Measurements from ENCODE around the gene TMEM267.
A peak's percentile ranks its signal among the peaks of the same experiment; 100 is the strongest.

Gene TMEM267

DNA sequence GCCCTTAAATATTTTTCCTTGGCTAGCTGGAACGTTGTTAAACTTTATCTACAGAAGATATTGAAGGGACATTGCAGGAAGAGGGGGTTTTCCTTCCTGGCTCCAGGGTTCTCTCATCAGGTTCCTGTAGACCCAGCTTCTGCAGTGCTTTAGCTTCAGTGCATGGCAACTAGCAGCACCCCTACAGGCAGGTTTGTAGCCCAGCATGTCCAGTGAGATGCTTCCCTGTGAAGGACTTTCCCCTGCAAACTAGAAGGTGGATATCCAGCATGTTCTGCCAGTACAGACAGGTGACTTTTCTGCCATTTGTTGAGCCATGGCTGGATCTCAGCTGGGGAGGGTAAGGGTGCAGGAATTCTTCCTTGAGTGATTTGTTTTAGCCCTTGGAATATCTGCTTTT lies 81.8 kb downstream of the TMEM267 start:
- no peak for DNase-seq

DNA sequence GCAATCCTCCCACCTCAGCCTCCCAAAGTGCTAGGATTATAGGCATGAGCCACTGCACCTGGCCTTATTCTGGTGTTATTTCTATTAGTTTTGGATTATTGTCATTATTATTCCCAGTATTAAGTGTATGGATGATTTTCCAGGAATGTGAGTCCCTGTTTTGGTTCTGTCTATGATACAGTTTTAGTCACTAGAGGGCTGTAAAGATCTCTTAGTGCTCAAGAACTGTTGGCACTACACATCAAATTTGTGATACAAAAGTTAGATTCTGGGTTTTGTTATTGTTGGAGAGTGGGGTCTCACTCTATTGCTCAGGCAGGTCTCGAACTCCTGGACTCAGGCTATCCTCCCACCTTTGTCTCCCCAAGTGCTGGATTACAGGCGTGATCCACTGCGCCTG lies 83.6 kb downstream of the TMEM267 start:
- DNase-seq: no peak

DNA sequence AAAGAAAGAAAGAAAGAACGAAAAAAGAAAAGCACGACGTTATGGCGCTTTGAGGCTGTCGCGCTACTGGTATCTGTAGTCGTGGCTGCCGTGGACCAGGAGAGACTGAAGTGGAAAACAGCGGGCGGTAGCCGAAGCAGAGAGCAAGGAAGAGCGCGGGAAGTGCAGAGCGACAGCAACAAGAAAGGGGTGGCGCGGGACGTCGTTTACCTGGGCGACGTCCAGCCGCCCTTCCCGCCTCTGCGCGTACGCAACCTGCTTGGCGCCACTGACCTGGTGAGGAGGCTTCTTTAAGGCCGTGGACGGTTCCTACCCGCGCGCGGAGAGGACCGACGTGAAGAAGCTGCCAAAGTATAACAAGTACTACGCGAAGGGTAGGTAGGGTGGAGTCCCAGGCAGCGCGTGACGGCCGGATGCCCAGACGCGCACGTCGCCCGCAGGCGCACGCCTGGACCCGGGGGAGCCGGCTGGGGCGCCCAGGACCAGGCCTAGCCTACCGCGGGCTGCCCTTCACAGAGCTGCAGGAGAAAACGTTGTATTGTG lies 86.8 kb downstream of the TMEM267 start:
- peak; percentile 10 for DNase-seq
